Epithelial cell of esophagus (primary cell): ENCODE measurements around the gene NFYC.

Experiments used
- DNase-seq: peaks from one replicate; pipeline ENCODE4 v3.0.0; 2010; ENCODE audit warnings: low read depth
- H3K4me3 ChIP-seq: 2 replicates; pipeline ENCODE4 v1.5.1; 2011; ENCODE audit warnings: mild to moderate bottlenecking, low read length, control low read depth
- CTCF ChIP-seq: IDR thresholded peaks from 2 replicates; pipeline ENCODE4 v1.5.1; 2011; ENCODE audit warnings: low read depth, mild to moderate bottlenecking, low read length, control low read depth, inconsistent platforms; ENCODE audit not compliant: insufficient read depth; ENCODE audit errors: missing control alignments

NFYC gene

DNA sequence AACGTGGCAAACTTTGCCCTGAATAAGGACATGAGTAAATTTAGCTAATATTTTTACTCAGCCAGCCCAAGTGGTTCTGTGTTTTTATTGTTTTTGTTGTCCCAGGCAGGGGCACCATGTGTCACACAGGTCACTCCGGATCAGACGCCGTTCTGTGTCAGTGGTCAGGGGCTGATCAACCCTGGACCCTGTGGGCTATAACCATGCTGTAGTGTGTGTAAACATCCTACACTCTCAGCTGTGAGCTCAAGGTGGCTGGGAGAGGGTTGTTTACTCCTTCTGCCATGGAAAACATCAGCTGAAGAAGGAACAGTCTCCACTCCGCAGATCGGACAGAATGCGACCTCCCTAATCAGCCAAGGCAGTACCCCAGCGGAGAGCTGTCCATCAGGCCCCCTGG, 65.6 kb downstream of the NFYC start:
- no peak for TF ChIP-seq CTCF
- DNase-seq: no peak
- H3K4me3 ChIP-seq: no peak overlapping the region

- DNase-seq: no peak
- H3K4me3 ChIP-seq: no peak overlapping the region
- no peak for TF ChIP-seq CTCF
These were observed 66.5 kb downstream of the NFYC start for GRCh38 chr1:40758004-40758403.

DNA sequence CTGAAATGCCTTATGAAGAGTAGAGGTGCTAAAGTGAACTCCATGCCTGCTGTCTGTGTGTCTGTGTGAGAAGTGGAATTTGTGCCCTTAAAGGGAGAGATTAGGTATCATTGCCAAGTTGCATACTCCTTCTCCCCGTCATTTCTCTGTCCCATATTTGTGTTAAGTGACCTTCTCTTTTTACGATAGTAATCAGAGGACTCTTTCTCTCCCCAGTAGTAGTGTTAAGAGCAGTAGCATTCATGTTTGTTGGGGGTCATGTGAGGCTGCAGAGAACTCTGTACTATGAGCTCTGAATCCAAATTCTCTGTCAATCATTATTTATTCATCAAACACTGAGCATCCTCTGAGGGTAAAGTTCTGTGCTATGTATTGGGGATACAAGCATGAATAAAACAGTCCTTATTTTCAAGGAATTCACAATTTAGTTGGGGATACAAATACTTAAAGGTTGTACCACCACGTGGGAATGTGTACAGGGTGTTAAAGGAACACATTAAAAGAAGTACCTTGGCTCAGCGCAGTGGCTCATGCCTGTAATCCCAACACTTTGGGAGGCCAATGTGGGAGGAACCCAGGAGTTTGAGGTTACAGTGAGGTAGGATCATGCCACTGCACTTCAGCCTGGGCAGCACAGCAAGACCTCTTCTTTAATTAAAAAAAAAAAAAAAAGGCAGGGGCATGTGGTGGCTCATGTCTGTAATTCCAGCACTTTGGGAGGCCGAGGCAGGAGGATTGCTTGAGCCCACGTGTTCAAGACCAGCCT, 67.3 kb downstream of the NFYC start:
- no peak overlapping the region for H3K4me3 ChIP-seq
- no peak for TF ChIP-seq CTCF
- no peak for DNase-seq

DNA sequence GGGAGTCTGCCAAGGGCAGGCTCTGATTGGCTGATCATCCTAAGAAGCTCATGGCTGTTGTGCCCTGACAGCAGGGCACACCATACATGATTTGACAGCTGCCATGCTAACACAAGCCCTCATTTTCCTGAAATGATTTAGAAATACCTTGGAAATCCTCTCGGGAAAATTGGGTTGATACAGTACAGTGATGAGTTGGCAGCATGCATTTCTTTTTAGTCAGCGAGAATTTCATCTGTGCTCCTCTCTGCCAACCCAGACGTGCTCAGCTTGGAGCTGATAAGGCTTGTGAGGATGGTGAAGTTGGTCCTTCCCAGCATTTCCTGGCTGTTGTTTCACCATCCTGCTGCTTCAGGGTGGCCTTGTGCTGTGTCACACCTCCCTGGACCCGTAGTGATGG, 69.5 kb downstream of the NFYC start:
- TF ChIP-seq CTCF: no peak
- no peak for DNase-seq
- H3K4me3 ChIP-seq: no peak overlapping the region

DNA sequence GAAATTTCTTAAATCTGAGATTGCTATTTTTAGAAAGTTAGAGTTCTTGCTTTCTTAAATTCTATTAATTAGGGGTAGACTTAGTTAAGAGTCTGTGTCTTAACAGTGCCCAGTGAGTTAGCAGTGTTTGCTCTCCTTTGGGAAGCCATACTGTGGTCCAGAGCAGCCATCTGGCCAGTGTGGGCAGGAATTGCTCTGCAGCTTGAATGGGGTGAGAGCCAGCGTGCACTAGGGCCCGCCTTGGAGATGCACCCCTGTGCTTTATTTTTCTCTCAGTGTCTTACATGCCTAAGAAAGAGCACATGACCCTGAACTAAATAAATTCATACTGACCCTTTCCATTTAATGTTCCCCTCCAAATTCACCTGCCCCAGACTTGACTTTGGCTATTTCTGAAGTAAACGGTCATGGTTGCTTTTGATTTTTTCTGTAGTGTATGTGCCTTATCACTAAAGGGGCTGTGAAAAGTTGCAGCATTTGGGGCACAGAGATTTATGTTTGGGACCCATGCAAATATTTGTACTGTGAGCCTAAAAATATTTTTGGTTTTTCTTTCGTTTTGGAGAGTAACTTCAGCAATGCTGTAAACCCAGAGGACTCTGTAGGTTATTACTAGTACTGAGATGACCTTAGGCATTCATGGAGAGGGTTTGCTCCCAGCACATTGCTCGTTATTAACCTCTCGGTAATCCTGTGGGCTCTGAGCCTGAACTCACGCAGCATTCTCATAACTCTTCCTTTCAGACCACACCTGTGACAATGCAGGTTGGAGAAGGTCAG, 70.8 kb downstream of the NFYC start:
- TF ChIP-seq CTCF: no peak
- H3K4me3 ChIP-seq: no peak overlapping the region
- no peak for DNase-seq

- TF ChIP-seq CTCF: no peak
- DNase-seq: no peak
These were observed 72.4 kb downstream of the NFYC start for GRCh38 chr1:40763742-40764532.

More at GRCh38 chr1:40763742-40764532, 72.4 kb downstream of the NFYC start:
- no peak overlapping the region for H3K4me3 ChIP-seq
